Muscle layer of duodenum (tissue), 2 donors: ENCODE measurements around the gene SLC38A6.

Experiments used
- H3K27ac ChIP-seq: one replicate; pipeline ENCODE4 v1.7.0; 2013; ENCODE audit warnings: mild to moderate bottlenecking, low read length
- H3K27me3 ChIP-seq: one replicate; pipeline ENCODE4 v1.7.0; 2013; ENCODE audit warnings: low read depth, mild to moderate bottlenecking, control low read depth, low read length
- H3K36me3 ChIP-seq, 2 donors: one replicate each; pipeline ENCODE4 v1.7.0; 2013; ENCODE audit warnings: low read length in 2 of 2, control low read depth in 1 of 2, mild to moderate bottlenecking in 1 of 2; ENCODE audit not compliant: insufficient read depth in 2 of 2, control insufficient read depth in 1 of 2
- H3K4me1 ChIP-seq, 2 donors: one replicate each; pipeline ENCODE4 v1.7.0; 2013; ENCODE audit warnings: low read length in 2 of 2, mild to moderate bottlenecking in 2 of 2, control low read depth in 1 of 2, moderate library complexity in 1 of 2; ENCODE audit not compliant: insufficient read depth in 2 of 2, control insufficient read depth in 1 of 2
- H3K4me3 ChIP-seq, 2 donors: one replicate each; pipeline ENCODE4 v1.7.0; 2013; ENCODE audit warnings: low read length in 2 of 2, low read depth in 1 of 2, mild to moderate bottlenecking in 1 of 2
- H3K9me3 ChIP-seq, 2 donors: one replicate each; pipeline ENCODE4 v1.7.0; 2013; ENCODE audit warnings: low read length in 2 of 2, control low read depth in 1 of 2, mild to moderate bottlenecking in 1 of 2; ENCODE audit not compliant: control insufficient read depth in 1 of 2
- donor health status: healthy.

The SLC38A6 gene

DNA sequence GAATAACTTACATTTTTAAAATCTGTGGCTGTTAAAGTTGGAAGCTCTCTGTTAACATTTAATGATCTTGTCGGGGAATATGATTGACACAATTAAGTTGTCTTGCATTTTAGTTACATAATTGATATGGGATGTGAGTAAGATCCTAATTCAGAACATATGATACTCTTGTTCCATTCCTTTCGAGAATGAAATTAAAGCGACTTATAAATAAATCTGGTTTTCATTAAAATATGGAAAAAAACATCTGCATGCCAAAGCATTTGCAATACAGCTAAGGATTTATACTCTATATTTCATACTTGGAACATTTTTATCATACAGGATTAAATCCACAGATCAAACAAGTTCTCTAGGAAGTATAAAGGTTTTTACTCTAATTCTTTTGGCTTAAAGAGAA lies 52.0 kb downstream of the SLC38A6 start:
- H3K27me3 ChIP-seq, result no peaks in the 10 kb centered on the region
- H3K27ac ChIP-seq, result no peak overlapping the region
- H3K9me3 ChIP-seq, result no peaks in the 10 kb centered on the region
- no peaks in the 10 kb centered on the region for H3K4me1 ChIP-seq
- no peaks in the 10 kb centered on the region for H3K36me3 ChIP-seq
- no peak overlapping the region for H3K4me3 ChIP-seq

- H3K36me3 ChIP-seq, result no peaks in the 10 kb centered on the region
- H3K4me3 ChIP-seq, result no peak overlapping the region
- H3K4me1 ChIP-seq, result no peaks in the 10 kb centered on the region
- H3K27ac ChIP-seq, result no peak overlapping the region
- H3K9me3 ChIP-seq, result no peaks in the 10 kb centered on the region
- no peaks in the 10 kb centered on the region for H3K27me3 ChIP-seq
Measured at GRCh38 chr14:61033855-61034254, 52.8 kb downstream of the SLC38A6 start.

- Histone ChIP-seq H3K27me3 (no peaks in the 10 kb centered on the region), H3K4me3 (no peak overlapping the region), H3K27ac (no peak overlapping the region), H3K36me3 (no peaks in the 10 kb centered on the region), H3K4me1 (no peaks in the 10 kb centered on the region), H3K9me3 (no peaks in the 10 kb centered on the region)
Measured at GRCh38 chr14:61034416-61035120, 53.5 kb downstream of the SLC38A6 start.

GRCh38 chr14:61037215-61037614 lies 56.2 kb downstream of the SLC38A6 start:
- Histone ChIP-seq H3K36me3 (no peaks in the 10 kb centered on the region), H3K27ac (no peak overlapping the region), H3K4me3 (no peak overlapping the region), H3K4me1 (no peaks in the 10 kb centered on the region), H3K9me3 (no peaks in the 10 kb centered on the region), H3K27me3 (no peaks in the 10 kb centered on the region)

DNA sequence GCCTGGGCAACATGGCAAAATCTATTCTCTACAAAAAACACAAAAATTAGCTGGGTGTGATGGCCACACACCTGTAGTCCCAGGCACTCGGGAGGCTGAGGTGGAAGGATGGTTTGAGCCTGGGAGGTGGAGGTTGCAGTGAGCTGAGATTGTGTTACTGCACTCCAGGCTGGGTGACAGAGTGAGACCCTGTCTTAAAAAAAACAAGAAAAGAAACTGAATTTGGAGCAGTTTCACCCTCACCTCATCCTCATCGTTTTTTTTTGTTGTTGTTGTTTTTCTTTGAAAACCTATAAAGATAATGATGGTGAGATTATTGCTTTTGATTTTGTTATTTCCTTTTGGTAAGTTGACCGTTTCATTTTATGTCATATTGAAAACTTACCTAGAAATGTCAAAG lies 60.7 kb downstream of the SLC38A6 start:
- no peak overlapping the region for H3K27ac ChIP-seq
- no peak overlapping the region for H3K4me3 ChIP-seq
- no peaks in the 10 kb centered on the region for H3K36me3 ChIP-seq
- no peaks in the 10 kb centered on the region for H3K27me3 ChIP-seq
- no peaks in the 10 kb centered on the region for H3K4me1 ChIP-seq
- no peaks in the 10 kb centered on the region for H3K9me3 ChIP-seq

DNA sequence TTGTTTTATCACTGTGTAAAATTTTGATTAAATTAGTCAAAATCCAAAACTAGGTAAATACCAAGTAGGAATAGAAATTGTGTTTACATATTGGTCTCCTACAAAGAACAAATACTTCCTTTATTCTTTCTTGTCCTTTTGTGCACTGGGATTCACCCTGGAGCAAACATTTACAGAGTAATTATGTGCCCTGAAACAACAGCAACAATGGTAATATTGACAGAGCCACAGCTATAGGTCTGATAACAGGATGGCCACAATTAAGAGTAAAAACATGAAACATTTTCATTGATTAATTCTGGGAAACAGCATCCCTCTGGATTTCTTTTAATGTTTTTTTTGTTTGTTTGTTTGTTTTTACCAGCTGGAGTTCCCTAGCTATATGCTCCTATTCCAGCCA lies 61.2 kb downstream of the SLC38A6 start:
- no peaks in the 10 kb centered on the region for H3K4me1 ChIP-seq
- no peak overlapping the region for H3K27ac ChIP-seq
- H3K4me3 ChIP-seq, result no peak overlapping the region

GRCh38 chr14:61043506-61043905 lies 62.5 kb downstream of the SLC38A6 start:
- H3K4me3 ChIP-seq, result no peak overlapping the region
- H3K9me3 ChIP-seq, result no peaks in the 10 kb centered on the region
- H3K36me3 ChIP-seq, result no peaks in the 10 kb centered on the region
- H3K4me1 ChIP-seq, result no peaks in the 10 kb centered on the region
- H3K27ac ChIP-seq, result no peak overlapping the region
- H3K27me3 ChIP-seq, result no peaks in the 10 kb centered on the region

More for the DNA sequence above, 61.2 kb downstream of the SLC38A6 start:
- H3K27me3 ChIP-seq, result no peaks in the 10 kb centered on the region
- H3K9me3 ChIP-seq, result no peaks in the 10 kb centered on the region
- H3K36me3 ChIP-seq, result no peaks in the 10 kb centered on the region

DNA sequence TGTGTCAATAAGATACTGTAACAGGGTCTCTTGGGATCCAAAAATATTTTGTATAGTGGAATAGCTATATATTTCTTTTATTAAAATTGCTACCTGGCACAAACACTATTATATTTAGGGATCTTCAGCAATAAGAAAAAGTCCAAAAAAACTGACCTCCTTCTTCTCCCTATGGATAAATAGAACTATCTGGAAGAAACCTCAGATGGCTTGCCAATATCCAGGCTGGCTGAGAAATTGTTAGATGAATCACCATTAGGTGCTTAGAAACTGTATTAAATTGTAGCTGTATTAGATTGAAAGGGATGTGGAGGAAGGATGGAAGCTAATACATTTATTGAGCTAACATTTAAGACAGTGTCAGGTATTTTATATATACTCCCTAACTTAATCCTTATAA lies 66.0 kb downstream of the SLC38A6 start:
- no peaks in the 10 kb centered on the region for H3K27me3 ChIP-seq
- no peak overlapping the region for H3K4me3 ChIP-seq
- peaks cover 0 to 8% of the 10 kb centered on the region in 2 donors for H3K4me1 ChIP-seq
- H3K9me3 ChIP-seq, result no peaks in the 10 kb centered on the region
- no peaks in the 10 kb centered on the region for H3K36me3 ChIP-seq
- no peak overlapping the region for H3K27ac ChIP-seq

GRCh38 chr14:61048640-61049039 lies 67.6 kb downstream of the SLC38A6 start:
- Histone ChIP-seq H3K4me1 (peaks cover 0 to 8% of the 10 kb centered on the region in 2 donors), H3K36me3 (peaks cover 0 to 5% of the 10 kb centered on the region in 2 donors), H3K27ac (no peak overlapping the region), H3K4me3 (no peak overlapping the region), H3K27me3 (no peaks in the 10 kb centered on the region), H3K9me3 (peaks cover 0 to 2% of the 10 kb centered on the region in 2 donors)

DNA sequence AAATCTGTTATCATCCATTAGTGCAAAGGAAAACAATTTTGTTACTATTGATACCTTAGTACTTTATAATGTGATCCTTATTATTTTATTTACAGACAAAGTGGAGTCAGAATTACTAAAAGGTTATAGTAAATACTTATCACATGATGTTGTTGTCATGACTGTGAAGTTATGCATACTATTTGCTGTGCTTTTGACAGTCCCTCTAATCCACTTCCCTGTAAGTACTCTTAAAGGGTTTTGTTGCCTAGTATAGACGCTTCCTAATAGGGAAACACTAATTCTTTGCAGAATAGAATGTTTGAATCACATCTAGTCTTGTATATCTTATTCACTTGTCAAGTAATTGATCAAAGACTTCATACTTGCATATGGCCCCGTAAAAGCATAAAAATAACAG lies 69.4 kb downstream of the SLC38A6 start:
- H3K36me3 ChIP-seq, result peaks cover 0 to 5% of the 10 kb centered on the region in 2 donors
- H3K27me3 ChIP-seq, result no peaks in the 10 kb centered on the region
- H3K4me1 ChIP-seq, result peaks cover 0 to 8% of the 10 kb centered on the region in 2 donors
- H3K4me3 ChIP-seq, result no peak overlapping the region
- no peak overlapping the region for H3K27ac ChIP-seq
- peaks cover 0 to 6% of the 10 kb centered on the region in 2 donors for H3K9me3 ChIP-seq

DNA sequence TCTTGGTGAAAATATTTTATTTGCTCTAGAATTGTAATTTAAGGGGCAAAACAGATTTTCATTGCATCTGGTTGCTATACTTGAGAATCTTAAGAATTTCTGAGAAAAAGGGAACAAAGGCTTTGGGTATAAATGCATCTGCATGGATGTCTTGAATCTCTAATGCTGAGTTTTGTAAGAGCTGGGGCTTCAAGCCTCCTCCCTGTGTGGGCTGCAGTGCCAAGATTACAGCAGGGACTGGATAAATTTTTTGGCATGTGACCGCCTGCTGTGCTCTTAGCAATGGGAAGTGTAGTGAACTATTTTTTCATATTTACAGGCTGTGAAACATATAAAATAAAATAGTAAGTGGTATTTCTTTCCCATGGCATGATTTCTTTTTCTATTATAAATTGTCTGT lies 70.0 kb downstream of the SLC38A6 start:
- Histone ChIP-seq H3K27ac (no peak overlapping the region), H3K27me3 (no peaks in the 10 kb centered on the region), H3K36me3 (peaks cover 0 to 5% of the 10 kb centered on the region in 2 donors), H3K4me3 (no peak overlapping the region), H3K4me1 (peaks cover 0 to 8% of the 10 kb centered on the region in 2 donors), H3K9me3 (peaks cover 0 to 6% of the 10 kb centered on the region in 2 donors)

DNA sequence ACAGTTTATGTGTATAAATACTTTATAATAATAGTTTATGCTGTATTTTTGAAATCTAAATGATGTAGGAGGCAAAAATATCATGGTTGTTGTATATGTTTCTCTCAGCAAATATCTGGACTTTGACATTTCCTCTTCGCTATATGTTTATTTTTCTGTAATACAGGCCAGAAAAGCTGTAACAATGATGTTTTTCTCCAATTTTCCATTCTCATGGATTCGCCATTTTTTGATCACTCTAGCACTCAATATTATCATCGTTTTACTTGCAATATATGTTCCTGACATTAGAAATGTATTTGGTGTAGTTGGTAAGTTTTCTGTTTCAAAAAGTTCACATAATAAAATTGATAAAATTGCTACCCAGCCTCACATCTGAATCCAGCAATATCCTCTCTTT lies 70.6 kb downstream of the SLC38A6 start:
- Histone ChIP-seq H3K36me3 (peaks cover 0 to 5% of the 10 kb centered on the region in 2 donors), H3K4me3 (no peak overlapping the region), H3K4me1 (peaks cover 0 to 8% of the 10 kb centered on the region in 2 donors), H3K27me3 (no peaks in the 10 kb centered on the region), H3K9me3 (peaks cover 0 to 6% of the 10 kb centered on the region in 2 donors), H3K27ac (no peak overlapping the region)
